ENCODE results near the gene GPHN.

DNA sequence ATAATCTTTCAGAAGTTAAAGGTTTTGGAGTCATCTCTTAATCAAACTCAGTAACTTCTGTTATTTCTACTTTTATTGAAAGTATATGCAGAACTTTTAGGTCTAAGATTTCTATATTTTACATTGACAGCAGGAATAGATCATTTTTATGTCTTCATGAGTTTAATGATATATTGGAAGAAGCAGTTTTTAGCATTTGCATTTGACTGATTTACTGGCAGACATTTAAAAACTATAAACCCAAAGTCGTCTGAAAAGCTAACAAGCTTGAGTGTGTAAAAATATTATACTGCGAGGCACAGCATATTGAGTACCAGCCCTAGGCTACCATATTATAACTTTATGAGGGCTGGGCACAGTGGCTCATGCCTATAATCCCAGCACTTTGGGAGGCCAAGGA is 467.3 kb downstream of the GPHN start:
- TF ChIP-seq, protein P1, sequence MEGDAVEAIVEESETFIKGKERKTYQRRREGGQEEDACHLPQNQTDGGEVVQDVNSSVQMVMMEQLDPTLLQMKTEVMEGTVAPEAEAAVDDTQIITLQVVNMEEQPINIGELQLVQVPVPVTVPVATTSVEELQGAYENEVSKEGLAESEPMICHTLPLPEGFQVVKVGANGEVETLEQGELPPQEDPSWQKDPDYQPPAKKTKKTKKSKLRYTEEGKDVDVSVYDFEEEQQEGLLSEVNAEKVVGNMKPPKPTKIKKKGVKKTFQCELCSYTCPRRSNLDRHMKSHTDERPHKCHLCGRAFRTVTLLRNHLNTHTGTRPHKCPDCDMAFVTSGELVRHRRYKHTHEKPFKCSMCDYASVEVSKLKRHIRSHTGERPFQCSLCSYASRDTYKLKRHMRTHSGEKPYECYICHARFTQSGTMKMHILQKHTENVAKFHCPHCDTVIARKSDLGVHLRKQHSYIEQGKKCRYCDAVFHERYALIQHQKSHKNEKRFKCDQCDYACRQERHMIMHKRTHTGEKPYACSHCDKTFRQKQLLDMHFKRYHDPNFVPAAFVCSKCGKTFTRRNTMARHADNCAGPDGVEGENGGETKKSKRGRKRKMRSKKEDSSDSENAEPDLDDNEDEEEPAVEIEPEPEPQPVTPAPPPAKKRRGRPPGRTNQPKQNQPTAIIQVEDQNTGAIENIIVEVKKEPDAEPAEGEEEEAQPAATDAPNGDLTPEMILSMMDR (IDR thresholded peaks at IDR 0.05): no peak
- TF ChIP-seq POLR2A (IDR thresholded peaks at IDR 0.05): no peak

All from right lobe of liver (tissue), 4 donors.